Mesothelial cell of epicardium (in vitro differentiated cells): ENCODE results near the gene RPS10. TPM values are rescaled to one million over a fixed set of nuclear protein-coding genes. Genes with fewer than 3 reads are reported as not detected.

ENCODE experiments used
- DNase-seq, 2 experiments: peaks; one replicate each; pipeline ENCODE4 v3.0.0; 2021; ENCODE audit warnings: low spot score in 2 of 2; ENCODE audit not compliant: unreplicated experiment in 2 of 2
- H3K27ac Mint-ChIP-seq: 2 replicates; pipeline ENCODE4 v1.8.0; 2021; ENCODE audit warnings: mixed read lengths
- H3K27me3 Mint-ChIP-seq: 2 replicates; pipeline ENCODE4 v1.8.0; 2021; ENCODE audit warnings: low read depth, mixed read lengths
- H3K36me3 Mint-ChIP-seq: 2 replicates; pipeline ENCODE4 v1.8.0; 2021; ENCODE audit warnings: mixed read lengths
- H3K4me1 Mint-ChIP-seq: 2 replicates; pipeline ENCODE4 v1.8.0; 2021; ENCODE audit warnings: mixed read lengths
- H3K4me3 Mint-ChIP-seq: 2 replicates; pipeline ENCODE4 v1.8.0; 2021; ENCODE audit warnings: mild to moderate bottlenecking, moderate library complexity, mixed read lengths
- H3K9me3 Mint-ChIP-seq: 2 replicates; pipeline ENCODE4 v1.8.0; 2021; ENCODE audit warnings: mixed read lengths
- CTCF ChIP-seq: fragments of 200-600 bp; sonication (generic); IDR thresholded peaks from one replicate; pipeline ENCODE4 v1.5.0; 2021; ENCODE audit warnings: antibody characterized with exemption; ENCODE audit not compliant: unreplicated experiment
- total RNA-seq: library from RNA; stranded (reverse); gene quantifications from 3 replicates; pipeline ENCODE4 v1.2.1, GENCODE V29; 2021

Gene RPS10
- total RNA-seq, 1 donor from 2014 or later: 1,317 TPM

GRCh38 chr6:34469499-34469898 is 43.6 kb upstream of the RPS10 start:
- H3K9me3 Mint-ChIP-seq: peaks cover 6% of the 10 kb centered on the region
- DNase-seq: no peak
- peaks cover 6% of the 10 kb centered on the region for H3K4me1 Mint-ChIP-seq
- no peak overlapping the region for H3K27ac Mint-ChIP-seq
- no peak overlapping the region for H3K4me3 Mint-ChIP-seq
- H3K36me3 Mint-ChIP-seq: no peaks in the 10 kb centered on the region
- H3K27me3 Mint-ChIP-seq: peaks cover 8% of the 10 kb centered on the region
- TF ChIP-seq CTCF: no peak

GRCh38 chr6:34468378-34468892 is 42.6 kb upstream of the RPS10 start:
- no peak for DNase-seq
- no peak overlapping the region for H3K4me3 Mint-ChIP-seq
- no peak for TF ChIP-seq CTCF
- H3K27ac Mint-ChIP-seq: no peak overlapping the region
- H3K27me3 Mint-ChIP-seq: peaks cover 8% of the 10 kb centered on the region
- H3K4me1 Mint-ChIP-seq: peaks cover 6% of the 10 kb centered on the region
- no peaks in the 10 kb centered on the region for H3K9me3 Mint-ChIP-seq
- no peaks in the 10 kb centered on the region for H3K36me3 Mint-ChIP-seq

GRCh38 chr6:34466242-34467185 is 40.6 kb upstream of the RPS10 start:
- DNase-seq: no peak

GRCh38 chr6:34465531-34466241 is 39.8 kb upstream of the RPS10 start, which contains the start of gene PACSIN1:
TSS of gene PACSIN1 (plus strand) at chr6:34466076. CDS start at chr6:34526306, 60,230 bp downstream.
- no peak for TF ChIP-seq CTCF
- Mint-ChIP-seq H3K36me3 (no peaks in the 10 kb centered on the region), H3K4me1 (peaks cover 14% of the 10 kb centered on the region), H3K27me3 (peaks cover 8% of the 10 kb centered on the region), H3K27ac (no peak within 1 kb of the TSS), H3K4me3 (peak within 1 kb of the TSS; percentile 69), H3K9me3 (no peaks in the 10 kb centered on the region)
- peak in 1 of 2 experiments; percentile 55 for DNase-seq

More at GRCh38 chr6:34466242-34467185, 40.6 kb upstream of the RPS10 start:
- Mint-ChIP-seq H3K9me3 (no peaks in the 10 kb centered on the region), H3K36me3 (no peaks in the 10 kb centered on the region), H3K4me1 (peaks cover 14% of the 10 kb centered on the region), H3K27me3 (peaks cover 8% of the 10 kb centered on the region), H3K4me3 (peak overlapping the region; percentile 69), H3K27ac (no peak overlapping the region)
- TF ChIP-seq CTCF: no peak

GRCh38 chr6:34463849-34464248 is 38.0 kb upstream of the RPS10 start:
- H3K27ac Mint-ChIP-seq: no peak overlapping the region
- no peak for DNase-seq
- H3K36me3 Mint-ChIP-seq: no peaks in the 10 kb centered on the region
- peaks cover 14% of the 10 kb centered on the region for H3K4me1 Mint-ChIP-seq
- peaks cover 8% of the 10 kb centered on the region for H3K27me3 Mint-ChIP-seq
- no peak overlapping the region for H3K4me3 Mint-ChIP-seq
- no peak for TF ChIP-seq CTCF
- no peaks in the 10 kb centered on the region for H3K9me3 Mint-ChIP-seq
